IPS-18c (cell line): ENCODE measurements around the gene CRELD2.

Source experiments
- H3K4me3 ChIP-seq: 2 replicates; pipeline ENCODE4 v1.7.0; 2013; ENCODE audit warnings: low read depth, mild to moderate bottlenecking, low read length, moderate library complexity; ENCODE audit not compliant: insufficient read depth
- H3K9me3 ChIP-seq: one replicate; pipeline ENCODE4 v1.6.1; 2013; ENCODE audit warnings: mild to moderate bottlenecking, low read length, moderate library complexity; ENCODE audit not compliant: control insufficient read depth, insufficient read depth

CRELD2 gene

GRCh38 chr22:49885281-49885680 lies 33.2 kb upstream of the CRELD2 start:
- Histone ChIP-seq H3K4me3 (no peak overlapping the region), H3K9me3 (peaks cover 3% of the 10 kb centered on the region)

DNA sequence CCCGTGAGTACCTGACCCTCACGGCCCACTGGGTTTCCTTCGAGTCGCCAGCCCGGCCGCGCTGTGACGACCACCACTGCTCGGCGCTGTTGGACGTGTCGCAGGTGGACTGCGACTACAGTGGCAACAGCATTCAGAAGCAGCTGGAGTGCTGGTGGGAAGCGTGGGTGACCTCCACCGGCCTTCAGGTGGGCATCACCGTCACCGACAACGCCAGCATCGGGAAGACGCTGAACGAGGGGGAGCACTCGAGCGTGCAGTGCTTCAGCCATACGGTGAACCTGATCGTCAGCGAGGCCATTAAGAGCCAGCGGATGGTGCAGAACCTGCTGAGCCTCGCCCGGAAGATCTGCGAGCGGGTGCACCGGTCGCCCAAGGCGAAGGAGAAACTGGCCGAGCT lies 32.6 kb upstream of the CRELD2 start:
- H3K4me3 ChIP-seq: no peak overlapping the region
- H3K9me3 ChIP-seq: peaks cover 5% of the 10 kb centered on the region

- H3K9me3 ChIP-seq: peaks cover 5% of the 10 kb centered on the region
- H3K4me3 ChIP-seq: no peak overlapping the region
These were observed 31.9 kb upstream of the CRELD2 start for GRCh38 chr22:49886346-49887063.

DNA sequence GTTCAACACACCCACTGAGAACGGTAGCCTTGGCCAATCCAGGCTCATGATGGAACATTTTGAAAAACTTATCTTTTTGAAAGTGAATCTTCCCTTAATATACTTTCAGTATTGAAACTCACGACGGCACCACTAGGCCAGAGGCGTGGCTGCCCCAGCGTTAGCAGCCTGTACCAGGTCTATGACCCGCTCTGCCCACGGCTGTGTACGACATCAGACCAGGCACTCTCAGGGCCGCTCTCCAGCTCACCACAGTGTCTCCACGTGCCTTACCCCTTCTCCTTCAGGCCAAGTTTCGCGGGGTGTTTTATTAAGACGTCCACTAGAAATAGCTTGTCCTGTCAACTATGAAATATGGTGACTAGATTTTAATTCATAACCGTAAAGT lies 31.4 kb upstream of the CRELD2 start:
- Histone ChIP-seq H3K4me3 (no peak overlapping the region), H3K9me3 (peaks cover 5% of the 10 kb centered on the region)

- Histone ChIP-seq H3K4me3 (no peak overlapping the region), H3K9me3 (peaks cover 5% of the 10 kb centered on the region)
These were observed 30.7 kb upstream of the CRELD2 start for GRCh38 chr22:49887702-49888101.

DNA sequence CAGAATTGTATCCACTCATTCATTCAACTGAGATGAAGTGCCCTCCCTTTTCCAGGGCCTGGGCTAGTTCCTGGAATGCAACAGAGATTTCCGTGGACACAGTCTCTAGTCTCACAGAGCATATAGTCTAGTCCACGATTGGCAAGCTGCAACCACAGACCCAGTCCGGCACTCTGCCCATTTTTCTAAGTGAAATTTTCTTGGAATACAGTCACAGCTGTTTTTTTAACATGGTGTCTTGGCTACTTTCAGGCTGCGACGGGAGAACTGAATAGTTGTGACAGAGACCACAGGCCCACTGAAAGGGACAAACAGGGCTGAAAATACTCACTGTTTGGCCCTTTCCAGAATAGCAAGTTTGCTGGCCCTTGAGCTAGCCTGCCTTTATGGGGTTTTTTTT lies 29.4 kb upstream of the CRELD2 start:
- Histone ChIP-seq H3K9me3 (peaks cover 5% of the 10 kb centered on the region), H3K4me3 (no peak overlapping the region)

- H3K4me3 ChIP-seq: no peak overlapping the region
These were observed 26.1 kb upstream of the CRELD2 start for GRCh38 chr22:49892226-49892899.

DNA sequence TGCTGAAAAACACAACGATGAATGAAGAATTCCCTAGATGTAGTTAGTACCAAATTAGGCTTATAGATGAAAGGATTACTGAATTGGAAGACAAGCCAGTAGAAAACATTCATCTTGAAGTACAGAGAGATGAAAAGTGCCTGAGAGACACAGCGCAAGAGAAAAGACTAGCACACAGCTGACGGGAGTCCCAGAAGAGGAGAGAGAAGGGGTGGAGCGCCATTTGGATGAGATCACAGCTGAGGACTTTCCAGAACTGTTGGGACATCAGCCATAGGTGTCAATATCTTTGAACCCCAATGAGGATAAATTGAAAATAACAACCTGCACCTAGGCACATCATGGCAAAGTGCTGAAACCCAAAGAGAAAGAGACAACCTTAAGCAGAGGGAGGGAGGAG lies 25.4 kb upstream of the CRELD2 start:
- Histone ChIP-seq H3K4me3 (no peak overlapping the region), H3K9me3 (peaks cover 2% of the 10 kb centered on the region)

More at GRCh38 chr22:49892226-49892899, 26.1 kb upstream of the CRELD2 start:
- H3K9me3 ChIP-seq: peaks cover 2% of the 10 kb centered on the region

DNA sequence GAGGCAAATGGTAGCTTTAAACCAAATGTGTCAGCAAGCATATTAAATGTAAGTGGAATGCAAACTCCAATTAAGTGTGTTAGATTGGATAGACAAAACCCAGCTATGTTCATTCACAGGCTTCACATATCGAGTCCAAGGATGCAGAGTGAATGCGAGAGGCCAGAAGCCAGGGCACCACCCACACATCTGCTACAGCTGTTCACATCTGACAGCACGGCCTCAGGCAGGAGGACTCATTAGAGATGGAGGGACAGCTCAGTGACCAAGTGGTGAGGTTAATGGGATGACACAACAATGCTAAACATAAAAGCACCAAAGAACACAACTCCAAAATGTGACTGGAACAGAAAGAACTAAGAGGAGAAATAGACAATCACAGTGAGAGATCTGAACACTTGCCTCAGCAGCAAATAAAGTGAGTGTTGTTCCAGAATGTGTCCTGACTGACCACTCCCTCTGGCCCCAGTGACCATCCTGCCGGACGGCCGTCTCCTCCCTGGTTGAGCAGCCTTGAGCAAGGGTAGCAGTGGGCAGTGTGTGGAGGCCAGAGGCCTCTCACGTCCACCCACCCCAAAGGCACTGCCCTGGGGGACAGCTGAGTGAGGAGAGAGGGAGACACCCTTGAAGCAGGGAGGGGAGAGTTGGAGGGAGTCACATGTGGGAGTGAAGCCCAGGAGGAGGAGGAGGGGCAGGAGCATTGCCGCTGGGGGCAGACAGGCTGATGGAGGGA lies 23.9 kb upstream of the CRELD2 start:
- peaks cover 4% of the 10 kb centered on the region for H3K9me3 ChIP-seq
- H3K4me3 ChIP-seq: no peak overlapping the region

- Histone ChIP-seq H3K4me3 (no peak overlapping the region), H3K9me3 (peaks cover 2% of the 10 kb centered on the region)
These were observed 22.2 kb upstream of the CRELD2 start for GRCh38 chr22:49896201-49896600.

GRCh38 chr22:49897015-49897684 lies 21.3 kb upstream of the CRELD2 start:
- Histone ChIP-seq H3K4me3 (no peak overlapping the region), H3K9me3 (peaks cover 2% of the 10 kb centered on the region)

DNA sequence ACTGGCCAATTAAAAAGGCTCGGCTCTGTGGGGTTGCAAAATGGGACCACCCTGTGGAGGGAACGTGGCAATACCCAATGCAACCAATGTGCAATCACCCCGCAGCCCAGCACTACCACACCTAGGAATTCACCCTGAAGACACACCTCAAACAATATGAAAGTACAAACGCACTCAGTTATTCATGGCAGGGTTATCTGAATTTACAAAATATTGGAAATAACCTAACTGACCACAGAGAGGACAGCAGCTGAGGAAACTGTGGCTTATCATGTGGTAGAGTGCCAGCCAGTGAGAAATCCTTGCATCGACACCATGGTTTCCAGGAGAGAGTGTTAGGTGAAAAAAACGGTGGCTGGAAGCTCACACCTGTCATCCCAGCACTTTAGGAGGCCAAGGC lies 18.9 kb upstream of the CRELD2 start:
- H3K9me3 ChIP-seq: peaks cover 2% of the 10 kb centered on the region

GRCh38 chr22:49900441-49901230 lies 17.8 kb upstream of the CRELD2 start:
- H3K4me3 ChIP-seq: no peak overlapping the region
- H3K9me3 ChIP-seq: peaks cover 2% of the 10 kb centered on the region

More for the DNA sequence above, 18.9 kb upstream of the CRELD2 start:
- no peak overlapping the region for H3K4me3 ChIP-seq

DNA sequence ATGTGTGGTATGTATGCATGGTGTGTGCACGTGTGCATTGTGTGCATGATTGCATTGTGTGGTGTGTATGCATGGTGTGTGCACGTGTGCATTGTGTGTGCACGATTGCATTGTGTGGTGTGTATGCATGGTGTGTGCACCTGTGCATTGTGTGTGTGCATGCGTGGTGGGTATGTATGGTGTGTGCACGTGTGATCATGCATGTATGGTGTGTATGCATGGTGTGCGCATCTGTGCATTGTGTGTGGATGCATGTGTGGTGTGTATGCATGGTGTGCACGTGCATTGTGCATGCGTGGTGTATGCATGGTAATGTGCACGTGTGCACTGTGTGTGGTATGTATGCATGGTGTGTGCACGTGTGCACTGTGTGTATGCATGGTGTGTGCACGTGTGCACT lies 17.0 kb upstream of the CRELD2 start:
- Histone ChIP-seq H3K4me3 (no peak overlapping the region), H3K9me3 (peaks cover 2% of the 10 kb centered on the region)

DNA sequence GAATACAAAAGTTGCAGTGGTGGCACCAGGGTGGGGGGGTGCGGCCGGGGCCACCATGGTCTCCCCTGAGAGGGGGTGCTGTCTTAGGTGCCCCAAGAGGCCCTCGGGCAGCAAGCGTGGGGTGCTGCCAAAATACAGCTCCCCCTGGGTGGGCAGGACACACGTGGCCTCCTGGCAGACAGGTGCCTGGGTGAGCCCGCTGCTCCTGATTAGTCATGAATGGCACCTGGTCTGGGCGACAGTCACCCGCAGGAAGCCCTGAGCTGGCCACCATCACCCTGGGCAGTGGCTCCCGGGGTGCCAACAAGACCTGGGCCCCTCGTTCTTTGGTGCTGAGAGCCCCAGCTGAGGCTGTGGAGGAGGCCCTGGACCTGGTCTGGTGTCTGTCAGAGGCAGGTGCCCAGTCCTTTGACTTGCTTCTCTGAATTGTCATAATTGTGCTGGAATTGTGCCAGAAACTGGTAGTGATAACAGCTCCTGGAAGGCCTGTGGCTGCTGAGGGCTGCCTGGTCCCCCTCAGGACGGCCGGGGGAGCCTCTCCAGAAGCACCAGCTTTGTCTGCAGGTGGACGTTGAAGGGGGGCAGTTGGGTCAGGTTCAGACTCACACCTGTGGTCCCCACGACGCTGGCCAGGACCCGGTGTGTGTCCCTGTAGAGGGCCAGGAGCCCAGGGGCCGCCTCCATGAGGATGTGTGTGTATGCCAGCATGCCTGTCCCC lies 15.0 kb upstream of the CRELD2 start:
- H3K9me3 ChIP-seq: peaks cover 1% of the 10 kb centered on the region
- no peak overlapping the region for H3K4me3 ChIP-seq

DNA sequence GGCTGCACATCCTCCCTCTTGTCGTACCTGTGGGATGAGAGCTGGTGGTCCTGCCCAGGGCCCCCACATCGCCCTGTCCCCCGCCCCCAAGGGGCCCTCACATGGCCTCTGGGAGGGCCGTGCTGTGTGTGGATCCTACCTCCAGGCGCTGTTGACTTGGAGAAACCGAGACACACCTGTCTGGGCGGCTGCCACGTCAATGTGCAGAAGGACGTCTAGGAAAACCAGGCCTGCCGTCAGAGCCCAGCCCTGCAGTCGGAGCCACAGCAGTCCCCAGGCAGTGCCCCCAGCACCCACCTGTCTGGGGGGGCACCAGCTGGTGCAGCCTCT lies 14.4 kb upstream of the CRELD2 start:
- Histone ChIP-seq H3K4me3 (no peak overlapping the region), H3K9me3 (no peaks in the 10 kb centered on the region)
